GM12891 (cell line): ENCODE measurements around the gene ABCA2.

ENCODE experiments used
- POLR2A ChIP-seq: IDR thresholded peaks from 2 replicates; pipeline ENCODE4 v1.6.1; 2011; ENCODE audit warnings: low read depth, low read length, control low read depth
- POLR2AphosphoS5 ChIP-seq: IDR thresholded peaks from 2 replicates; pipeline ENCODE4 v1.6.1; 2011; ENCODE audit warnings: low read depth, low read length, control low read depth
- POU2F2 ChIP-seq: IDR thresholded peaks from 2 replicates; pipeline ENCODE4 v1.6.1; 2011; ENCODE audit warnings: low read depth, mild to moderate bottlenecking, control low read depth, low read length, moderate library complexity
- TAF1 ChIP-seq: IDR thresholded peaks from 2 replicates; pipeline ENCODE4 v1.6.1; 2011; ENCODE audit warnings: low read depth, low read length, control low read depth

DNA sequence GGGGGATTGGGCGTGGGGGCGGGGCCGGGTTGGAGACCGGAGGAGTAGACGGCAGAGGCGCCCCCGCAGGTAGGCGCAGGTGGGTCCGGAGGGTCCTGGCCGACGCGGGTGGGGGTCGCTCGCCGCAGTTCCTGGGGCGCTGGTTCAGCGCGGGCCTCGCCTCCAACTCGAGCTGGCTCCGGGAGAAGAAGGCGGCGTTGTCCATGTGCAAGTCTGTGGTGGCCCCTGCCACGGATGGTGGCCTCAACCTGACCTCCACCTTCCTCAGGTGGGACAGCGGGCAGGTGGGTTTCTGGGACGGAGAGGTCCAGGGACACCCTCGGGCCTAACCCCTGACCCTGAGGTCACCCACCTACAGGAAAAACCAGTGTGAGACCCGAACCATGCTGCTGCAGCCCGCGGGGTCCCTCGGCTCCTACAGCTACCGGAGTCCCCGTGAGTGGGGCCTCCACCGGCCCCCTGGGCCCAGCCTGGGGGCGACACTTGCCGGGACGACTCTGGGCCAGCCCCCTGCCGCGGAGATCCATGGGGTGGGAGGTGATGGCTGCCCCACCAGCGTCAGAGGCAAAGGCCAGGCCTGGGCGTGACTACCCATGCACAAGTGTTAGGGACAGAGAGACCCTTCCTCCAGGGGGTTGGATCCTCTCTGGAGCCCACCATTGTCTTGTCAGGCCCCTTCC is 49.0 kb downstream of the ABCA2 start:
- no peak for TF ChIP-seq POLR2A
- no peak for TF ChIP-seq TAF1
- no peak for TF ChIP-seq POLR2AphosphoS5
- no peak for TF ChIP-seq POU2F2
